Measurements from ENCODE around the gene PHLDB2. TPM values are rescaled to one million over a fixed set of nuclear protein-coding genes. Genes with fewer than 3 reads are reported as not detected.

Gene PHLDB2
- total and polyA plus RNA-seq, 3 experiments from 2014 or later: 1.9 to 8.1 (median 2.2) TPM

- no peak overlapping the region for H3K4me3 Mint-ChIP-seq
- Histone ChIP-seq H3K4me1 (ENCODE audit: insufficient read depth, low read length) (no peaks in the 10 kb centered on the region), H3K27ac (ENCODE audit: low read depth, low read length) (no peak overlapping the region), H3K9me3 (ENCODE audit: low read length) (no peaks in the 10 kb centered on the region), H3K36me3 (ENCODE audit: insufficient read depth, low read length) (no peaks in the 10 kb centered on the region), H3K4me3 (ENCODE audit: low read length) (no peak overlapping the region), H3K27me3 (ENCODE audit: insufficient read depth, low read length, poor library complexity, severe bottlenecking) (no peaks in the 10 kb centered on the region)
- H3K36me3 Mint-ChIP-seq: peaks cover 30 to 76% (median 45%) of the 10 kb centered on the region in 3 donors
- no peaks in the 10 kb centered on the region for H3K4me1 Mint-ChIP-seq
- POLR2A ChIA-PET: no interaction called here
- CTCF ChIA-PET: interaction anchor here (1.1 kb wide), 1 partner anchor 9 kb away, joined by 3 read pairs; no protein-coding TSS in a partner anchor
- H3K27me3 Mint-ChIP-seq: no peaks in the 10 kb centered on the region
- no peak for DNase-seq
- no peak overlapping the region for H3K27ac Mint-ChIP-seq
- no peaks in the 10 kb centered on the region for H3K9me3 Mint-ChIP-seq
These were observed 58.2 kb downstream of the PHLDB2 start for GRCh38 chr3:111917300-111917699.

DNA sequence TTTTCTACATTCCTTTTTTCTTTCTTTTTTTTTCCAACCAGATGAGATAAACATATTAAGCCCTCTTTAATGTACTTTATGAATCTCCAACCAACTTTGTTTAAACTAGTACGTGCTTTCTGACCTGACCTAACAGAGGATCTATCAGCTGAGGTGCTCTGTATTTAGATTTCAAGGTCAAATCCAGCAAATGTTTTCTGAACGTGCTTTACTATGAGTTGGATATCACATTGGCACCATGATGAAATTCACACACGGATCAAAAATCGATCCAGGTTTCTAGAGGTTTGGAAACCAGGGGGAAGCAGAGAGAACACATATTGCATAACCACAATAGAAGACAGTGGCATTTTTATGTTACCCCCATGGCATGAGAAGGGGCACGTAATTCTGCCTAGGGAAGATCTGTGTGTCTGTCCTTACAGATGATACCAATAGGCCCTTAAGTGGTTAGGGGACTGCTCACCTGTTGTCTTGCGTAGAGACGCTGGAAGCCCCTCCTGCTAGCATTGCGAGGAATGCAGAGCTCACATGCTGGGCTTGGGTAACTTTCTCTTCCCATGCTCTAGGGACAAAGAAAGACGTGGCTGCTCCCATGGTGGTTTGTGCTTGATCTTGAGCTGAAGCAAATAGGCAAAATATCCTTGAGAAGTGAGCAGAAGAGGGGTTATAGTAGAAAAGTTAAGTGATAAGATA lies 60.5 kb downstream of the PHLDB2 start:
- ChIA-PET POLR2A (no interaction called here), CTCF (no interaction called here)
- H3K27me3 ChIP-seq (ENCODE audit: insufficient read depth, low read length, poor library complexity, severe bottlenecking): no peaks in the 10 kb centered on the region
- Mint-ChIP-seq H3K36me3 (peaks cover 49 to 76% (median 52%) of the 10 kb centered on the region in 3 donors), H3K27ac (no peak overlapping the region), H3K4me3 (no peak overlapping the region), H3K9me3 (no peaks in the 10 kb centered on the region), H3K4me1 (no peaks in the 10 kb centered on the region), H3K27me3 (no peaks in the 10 kb centered on the region)
- no peak overlapping the region for H3K27ac ChIP-seq (ENCODE audit: low read depth, low read length)
- H3K4me1 ChIP-seq (ENCODE audit: insufficient read depth, low read length): no peaks in the 10 kb centered on the region
- H3K4me3 ChIP-seq (ENCODE audit: low read length): no peak overlapping the region
- no peaks in the 10 kb centered on the region for H3K9me3 ChIP-seq (ENCODE audit: low read length)
- no peak for DNase-seq
- H3K36me3 ChIP-seq (ENCODE audit: insufficient read depth, low read length): no peaks in the 10 kb centered on the region

GRCh38 chr3:111921181-111921580 lies 62.1 kb downstream of the PHLDB2 start:
- no peaks in the 10 kb centered on the region for H3K9me3 ChIP-seq (ENCODE audit: low read length)
- H3K4me3 ChIP-seq (ENCODE audit: low read length): no peak overlapping the region
- no peaks in the 10 kb centered on the region for H3K4me1 ChIP-seq (ENCODE audit: insufficient read depth, low read length)
- no peaks in the 10 kb centered on the region for H3K27me3 ChIP-seq (ENCODE audit: insufficient read depth, low read length, poor library complexity, severe bottlenecking)
- H3K27ac ChIP-seq (ENCODE audit: low read depth, low read length): no peak overlapping the region
- H3K9me3 Mint-ChIP-seq: no peaks in the 10 kb centered on the region
- ChIA-PET CTCF (no interaction called here), POLR2A (no interaction called here)
- H3K4me1 Mint-ChIP-seq: no peaks in the 10 kb centered on the region
- DNase-seq: no peak
- H3K4me3 Mint-ChIP-seq: no peak overlapping the region
- peaks cover 44 to 70% (median 48%) of the 10 kb centered on the region in 3 donors for H3K36me3 Mint-ChIP-seq
- no peaks in the 10 kb centered on the region for H3K36me3 ChIP-seq (ENCODE audit: insufficient read depth, low read length)
- no peak overlapping the region for H3K27ac Mint-ChIP-seq
- H3K27me3 Mint-ChIP-seq: no peaks in the 10 kb centered on the region

DNA sequence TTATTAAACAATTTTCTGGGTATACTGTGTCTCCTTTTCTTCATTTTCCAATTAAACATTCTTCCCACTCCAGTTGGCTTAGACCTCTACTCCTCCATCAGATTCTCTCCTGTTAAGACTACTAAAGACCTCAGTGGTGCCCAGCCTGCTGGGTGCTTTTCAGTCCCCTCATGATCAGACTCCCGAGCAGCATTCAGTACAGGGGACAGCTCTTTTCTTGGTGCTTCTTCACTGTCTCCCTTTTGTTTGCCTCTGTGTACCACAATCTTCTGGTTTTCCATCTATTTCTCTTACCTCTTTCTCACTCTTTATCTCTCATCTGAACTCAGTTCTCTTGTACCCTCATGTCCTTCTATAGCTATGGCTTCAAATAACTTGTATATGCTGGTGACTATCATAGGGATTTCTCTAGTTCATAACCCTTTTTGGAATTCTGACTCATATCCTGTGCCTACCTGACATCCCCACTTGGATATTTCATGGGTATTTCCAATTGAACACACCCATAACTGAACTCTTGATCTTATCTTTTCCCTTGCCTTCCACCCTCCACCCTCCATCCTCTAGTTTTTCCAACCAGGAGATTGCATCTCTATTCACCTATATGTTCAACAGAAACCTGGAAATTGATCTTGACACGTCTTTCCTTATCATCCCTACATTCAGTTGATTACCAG lies 64.2 kb downstream of the PHLDB2 start:
- H3K4me3 Mint-ChIP-seq: no peak overlapping the region
- H3K4me1 Mint-ChIP-seq: no peaks in the 10 kb centered on the region
- CTCF ChIA-PET: interaction anchor here (1.2 kb wide), 1 partner anchor 45 kb away, joined by 5 read pairs; no protein-coding TSS in a partner anchor
- H3K9me3 Mint-ChIP-seq: no peaks in the 10 kb centered on the region
- no peaks in the 10 kb centered on the region for H3K36me3 ChIP-seq (ENCODE audit: insufficient read depth, low read length)
- no peak for DNase-seq
- H3K4me3 ChIP-seq (ENCODE audit: low read length): no peak overlapping the region
- no peaks in the 10 kb centered on the region for H3K27me3 ChIP-seq (ENCODE audit: insufficient read depth, low read length, poor library complexity, severe bottlenecking)
- H3K36me3 Mint-ChIP-seq: peaks cover 39 to 60% (median 45%) of the 10 kb centered on the region in 3 donors
- POLR2A ChIA-PET: no interaction called here
- H3K4me1 ChIP-seq (ENCODE audit: insufficient read depth, low read length): no peaks in the 10 kb centered on the region
- H3K27ac Mint-ChIP-seq: no peak overlapping the region
- H3K9me3 ChIP-seq (ENCODE audit: low read length): no peaks in the 10 kb centered on the region
- no peak overlapping the region for H3K27ac ChIP-seq (ENCODE audit: low read depth, low read length)
- H3K27me3 Mint-ChIP-seq: no peaks in the 10 kb centered on the region

DNA sequence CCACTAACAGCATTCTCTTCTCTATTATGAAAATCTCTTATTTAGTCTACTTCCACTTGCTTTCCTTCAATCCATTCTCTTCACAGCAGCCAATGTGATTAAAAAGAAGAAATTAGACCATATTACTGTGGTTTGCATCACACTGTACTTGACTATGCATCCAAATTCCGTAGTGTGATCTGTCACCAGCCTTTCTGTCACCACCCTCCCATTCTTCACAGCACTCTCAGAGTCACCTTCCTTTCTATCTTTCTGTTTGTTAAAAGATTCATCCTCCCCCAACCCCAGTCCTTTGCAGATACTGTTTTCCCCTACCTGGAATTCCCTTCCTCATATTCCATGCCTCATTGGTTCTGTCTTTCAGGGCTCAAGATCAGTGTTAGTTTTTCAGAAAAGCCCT lies 64.7 kb downstream of the PHLDB2 start:
- Histone ChIP-seq H3K4me1 (ENCODE audit: insufficient read depth, low read length) (no peaks in the 10 kb centered on the region), H3K9me3 (ENCODE audit: low read length) (no peaks in the 10 kb centered on the region), H3K27ac (ENCODE audit: low read depth, low read length) (no peak overlapping the region), H3K27me3 (ENCODE audit: insufficient read depth, low read length, poor library complexity, severe bottlenecking) (no peaks in the 10 kb centered on the region), H3K4me3 (ENCODE audit: low read length) (no peak overlapping the region), H3K36me3 (ENCODE audit: insufficient read depth, low read length) (no peaks in the 10 kb centered on the region)
- Mint-ChIP-seq H3K9me3 (no peaks in the 10 kb centered on the region), H3K36me3 (peaks cover 35 to 56% (median 43%) of the 10 kb centered on the region in 3 donors), H3K27ac (no peak overlapping the region), H3K27me3 (no peaks in the 10 kb centered on the region), H3K4me1 (no peaks in the 10 kb centered on the region), H3K4me3 (no peak overlapping the region)
- ChIA-PET POLR2A (no interaction called here), CTCF (no interaction called here)
- no peak for DNase-seq

DNA sequence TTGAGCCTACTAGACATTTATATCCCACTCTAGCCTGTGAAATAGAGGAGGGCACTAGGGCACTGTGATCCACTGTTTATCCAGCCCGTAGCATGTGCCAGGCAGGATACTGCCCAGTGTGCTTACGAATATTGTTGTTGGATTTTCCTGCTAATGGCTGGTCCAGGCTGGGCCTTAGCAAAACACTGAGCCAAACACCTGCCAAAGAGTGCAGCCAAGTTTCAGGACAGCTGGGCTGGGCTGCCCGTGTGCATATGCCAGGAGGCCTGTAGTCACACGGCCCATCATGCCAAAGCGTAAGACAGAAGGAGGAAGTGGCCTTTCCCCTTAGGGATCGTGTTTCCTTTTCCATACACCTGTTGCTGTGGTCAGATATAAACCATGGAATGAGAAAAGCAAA lies 65.2 kb downstream of the PHLDB2 start:
- DNase-seq: no peak
- no peak overlapping the region for H3K4me3 Mint-ChIP-seq

DNA sequence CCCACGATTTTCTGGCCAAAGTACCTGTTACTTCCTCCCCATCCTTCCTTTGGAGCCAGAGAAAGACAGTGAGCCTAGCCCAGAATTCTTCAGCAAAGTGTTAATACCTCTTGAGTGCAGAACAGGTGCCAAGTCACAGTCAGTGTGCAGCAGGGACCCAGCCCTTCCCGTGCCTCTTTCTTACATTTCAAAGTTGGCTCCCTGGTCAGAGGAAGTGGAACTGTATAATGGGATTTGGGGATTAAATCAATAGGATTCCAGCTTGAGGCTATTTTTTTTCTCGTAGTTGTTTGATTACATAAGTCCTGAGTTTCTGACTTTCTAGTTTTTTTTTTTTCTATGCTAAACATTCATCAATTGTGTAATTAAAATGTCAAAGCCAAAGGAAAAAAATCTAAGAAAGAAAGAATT lies 67.2 kb downstream of the PHLDB2 start:
- ChIA-PET POLR2A (no interaction called here), CTCF (interaction anchor here (1.0 kb wide), 2 partner anchors 9 to 10 kb away, joined by 3 read pairs; no protein-coding TSS in a partner anchor)
- Mint-ChIP-seq H3K27ac (no peak overlapping the region), H3K36me3 (peaks cover 22 to 36% (median 29%) of the 10 kb centered on the region in 3 donors), H3K4me3 (no peak overlapping the region), H3K27me3 (peaks cover 0 to 2% of the 10 kb centered on the region in 2 donors), H3K4me1 (no peaks in the 10 kb centered on the region), H3K9me3 (no peaks in the 10 kb centered on the region)
- no peaks in the 10 kb centered on the region for H3K36me3 ChIP-seq (ENCODE audit: insufficient read depth, low read length)
- H3K9me3 ChIP-seq (ENCODE audit: low read length): no peaks in the 10 kb centered on the region
- no peak for DNase-seq
- no peak overlapping the region for H3K27ac ChIP-seq (ENCODE audit: low read depth, low read length)
- no peak overlapping the region for H3K4me3 ChIP-seq (ENCODE audit: low read length)
- H3K4me1 ChIP-seq (ENCODE audit: insufficient read depth, low read length): no peaks in the 10 kb centered on the region
- H3K27me3 ChIP-seq (ENCODE audit: insufficient read depth, low read length, poor library complexity, severe bottlenecking): no peaks in the 10 kb centered on the region

More for the DNA sequence above, 65.2 kb downstream of the PHLDB2 start:
- H3K27ac ChIP-seq (ENCODE audit: low read depth, low read length): no peak overlapping the region
- peaks cover 30 to 52% (median 38%) of the 10 kb centered on the region in 3 donors for H3K36me3 Mint-ChIP-seq
- H3K27me3 Mint-ChIP-seq: no peaks in the 10 kb centered on the region
- H3K9me3 ChIP-seq (ENCODE audit: low read length): no peaks in the 10 kb centered on the region
- no peaks in the 10 kb centered on the region for H3K36me3 ChIP-seq (ENCODE audit: insufficient read depth, low read length)
- CTCF ChIA-PET: no interaction called here
- H3K9me3 Mint-ChIP-seq: no peaks in the 10 kb centered on the region
- no peaks in the 10 kb centered on the region for H3K4me1 ChIP-seq (ENCODE audit: insufficient read depth, low read length)
- H3K4me1 Mint-ChIP-seq: no peaks in the 10 kb centered on the region
- H3K27ac Mint-ChIP-seq: no peak overlapping the region
- POLR2A ChIA-PET: no interaction called here
- no peaks in the 10 kb centered on the region for H3K27me3 ChIP-seq (ENCODE audit: insufficient read depth, low read length, poor library complexity, severe bottlenecking)
- no peak overlapping the region for H3K4me3 ChIP-seq (ENCODE audit: low read length)

GRCh38 chr3:111928613-111929012 lies 69.5 kb downstream of the PHLDB2 start:
- no peak overlapping the region for H3K4me3 Mint-ChIP-seq
- no peaks in the 10 kb centered on the region for H3K36me3 ChIP-seq (ENCODE audit: insufficient read depth, low read length)
- ChIA-PET CTCF (no interaction called here), POLR2A (no interaction called here)
- H3K27ac ChIP-seq (ENCODE audit: low read depth, low read length): no peak overlapping the region
- no peaks in the 10 kb centered on the region for H3K9me3 Mint-ChIP-seq
- H3K27me3 ChIP-seq (ENCODE audit: insufficient read depth, low read length, poor library complexity, severe bottlenecking): no peaks in the 10 kb centered on the region
- H3K27me3 Mint-ChIP-seq: peaks cover 0 to 2% of the 10 kb centered on the region in 2 donors
- no peak overlapping the region for H3K4me3 ChIP-seq (ENCODE audit: low read length)
- DNase-seq: no peak
- H3K36me3 Mint-ChIP-seq: peaks cover 11 to 32% (median 14%) of the 10 kb centered on the region in 3 donors
- no peaks in the 10 kb centered on the region for H3K4me1 Mint-ChIP-seq
- H3K27ac Mint-ChIP-seq: no peak overlapping the region
- H3K9me3 ChIP-seq (ENCODE audit: low read length): no peaks in the 10 kb centered on the region
- no peaks in the 10 kb centered on the region for H3K4me1 ChIP-seq (ENCODE audit: insufficient read depth, low read length)

Data from CD8-positive, alpha-beta memory T cell (primary cell).